HG03095 (cell line): ENCODE measurements around the gene SLC27A4.

ENCODE experiments used
- ATAC-seq: cut with Tn5 transposase; IDR thresholded peaks from one replicate; pipeline ENCODE4 v1.9.1; 2021; ENCODE audit warnings: moderate library complexity; ENCODE audit not compliant: unreplicated experiment

Gene SLC27A4

GRCh38 chr9:128390150-128390812 lies 50.0 kb downstream of the SLC27A4 start:
- ATAC-seq, result no peak

GRCh38 chr9:128390813-128391711 lies 50.7 kb downstream of the SLC27A4 start:
- no peak for ATAC-seq

GRCh38 chr9:128391956-128392301 lies 51.6 kb downstream of the SLC27A4 start:
- no peak for ATAC-seq

GRCh38 chr9:128392302-128393144 lies 52.2 kb downstream of the SLC27A4 start:
- no peak for ATAC-seq

- no peak for ATAC-seq
Observed at GRCh38 chr9:128393145-128393775, 52.9 kb downstream of the SLC27A4 start.

GRCh38 chr9:128393970-128394369 lies 53.6 kb downstream of the SLC27A4 start:
- ATAC-seq, result no peak

- ATAC-seq, result no peak
Observed at GRCh38 chr9:128394379-128395168, 54.2 kb downstream of the SLC27A4 start.

GRCh38 chr9:128396970-128397613 lies 56.8 kb downstream of the SLC27A4 start:
- ATAC-seq, result no peak

GRCh38 chr9:128397831-128398230 lies 57.5 kb downstream of the SLC27A4 start:
- ATAC-seq, result no peak

GRCh38 chr9:128399861-128400260 lies 59.5 kb downstream of the SLC27A4 start:
- no peak for ATAC-seq

GRCh38 chr9:128404560-128404959 lies 64.2 kb downstream of the SLC27A4 start:
- ATAC-seq, result no peak

- ATAC-seq, result no peak
Observed at GRCh38 chr9:128405077-128405779, 64.9 kb downstream of the SLC27A4 start.

- no peak for ATAC-seq
Observed at GRCh38 chr9:128405780-128406171, 65.4 kb downstream of the SLC27A4 start.

- ATAC-seq, result no peak
Observed at GRCh38 chr9:128406848-128407391, 66.6 kb downstream of the SLC27A4 start.

GRCh38 chr9:128408963-128409431 lies 68.7 kb downstream of the SLC27A4 start:
- ATAC-seq, result no peak

GRCh38 chr9:128409450-128409849 lies 69.1 kb downstream of the SLC27A4 start:
- no peak for ATAC-seq

GRCh38 chr9:128409978-128410377 lies 69.7 kb downstream of the SLC27A4 start:
- no peak for ATAC-seq
